DOHH2 (cell line): Measurements from ENCODE around the gene ATP13A2.

Experiments
- H3F3A ChIP-seq: fragments of 200-600 bp; sonication (generic), shearing (Covaris generic); 2 replicates; pipeline ENCODE4 v1.6.0; 2016; ENCODE audit warnings: antibody characterized with exemption, mild to moderate bottlenecking; ENCODE audit not compliant: control insufficient read depth, insufficient read depth
- H3K27ac ChIP-seq: fragments of 200-600 bp; sonication (generic); 2 replicates; pipeline ENCODE4 v1.5.1; 2014; ENCODE audit warnings: low read depth, mild to moderate bottlenecking, low read length, moderate library complexity
- H3K27me3 ChIP-seq: fragments of 200-600 bp; sonication (generic); 2 replicates; pipeline ENCODE4 v1.6.1; 2014; ENCODE audit warnings: mild to moderate bottlenecking, low read length, mixed read lengths; ENCODE audit not compliant: control insufficient read depth
- H3K36me3 ChIP-seq: fragments of 200-600 bp; sonication (generic); 2 replicates; pipeline ENCODE4 v1.6.1; 2014; ENCODE audit warnings: mild to moderate bottlenecking, low read length, moderate library complexity, mixed read lengths; ENCODE audit not compliant: control insufficient read depth
- H3K4me1 ChIP-seq: fragments of 200-600 bp; sonication (generic); 2 replicates; pipeline ENCODE4 v1.6.1; 2014; ENCODE audit warnings: mild to moderate bottlenecking, low read length, mixed read lengths; ENCODE audit not compliant: control insufficient read depth
- H3K4me2 ChIP-seq: fragments of 200-600 bp; sonication (generic); 2 replicates; pipeline ENCODE4 v1.6.0; 2014; ENCODE audit warnings: mild to moderate bottlenecking, low read length, moderate library complexity
- H3K4me3 ChIP-seq: fragments of 200-600 bp; sonication (generic); 2 replicates; pipeline ENCODE4 v1.5.1; 2014; ENCODE audit warnings: mild to moderate bottlenecking, low read length, mixed read lengths
- H3K79me2 ChIP-seq: fragments of 200-600 bp; sonication (generic); 2 replicates; pipeline ENCODE4 v1.6.1; 2014; ENCODE audit warnings: mild to moderate bottlenecking, low read length, mixed read lengths; ENCODE audit not compliant: control insufficient read depth
- H3K9me2 ChIP-seq: fragments of 200-600 bp; sonication (generic); replicated peaks from 2 replicates; pipeline ENCODE4 v1.6.1; 2014; ENCODE audit warnings: mild to moderate bottlenecking, low read length, mixed read lengths; ENCODE audit not compliant: control insufficient read depth
- H3K9me3 ChIP-seq: fragments of 200-600 bp; sonication (generic); 2 replicates; pipeline ENCODE4 v1.6.1; 2014; ENCODE audit warnings: antibody characterized with exemption, low read length, mixed read lengths; ENCODE audit not compliant: control insufficient read depth, insufficient read depth
- H4K20me1 ChIP-seq: fragments of 200-600 bp; sonication (generic); 2 replicates; pipeline ENCODE4 v1.6.0; 2014; ENCODE audit warnings: low read depth, mild to moderate bottlenecking, antibody characterized with exemption, low read length, moderate library complexity; ENCODE audit not compliant: control insufficient read depth, insufficient read depth
- EZH2phosphoT487 ChIP-seq: fragments of 200-600 bp; sonication (generic); IDR thresholded peaks from 2 replicates; pipeline ENCODE4 v1.6.1; 2017; ENCODE audit warnings: borderline replicate concordance, mild to moderate bottlenecking, antibody characterized with exemption, low read length, moderate library complexity, mixed read lengths
- TF ChIP-seq, protein P1 (sequence below): fragments of 200-600 bp; sonication (generic); IDR thresholded peaks from one replicate; pipeline ENCODE4 v1.5.1; 2014; ENCODE audit warnings: antibody characterized with exemption, mild to moderate bottlenecking, low read depth, low read length; ENCODE audit not compliant: poor library complexity, severe bottlenecking

Gene ATP13A2

DNA sequence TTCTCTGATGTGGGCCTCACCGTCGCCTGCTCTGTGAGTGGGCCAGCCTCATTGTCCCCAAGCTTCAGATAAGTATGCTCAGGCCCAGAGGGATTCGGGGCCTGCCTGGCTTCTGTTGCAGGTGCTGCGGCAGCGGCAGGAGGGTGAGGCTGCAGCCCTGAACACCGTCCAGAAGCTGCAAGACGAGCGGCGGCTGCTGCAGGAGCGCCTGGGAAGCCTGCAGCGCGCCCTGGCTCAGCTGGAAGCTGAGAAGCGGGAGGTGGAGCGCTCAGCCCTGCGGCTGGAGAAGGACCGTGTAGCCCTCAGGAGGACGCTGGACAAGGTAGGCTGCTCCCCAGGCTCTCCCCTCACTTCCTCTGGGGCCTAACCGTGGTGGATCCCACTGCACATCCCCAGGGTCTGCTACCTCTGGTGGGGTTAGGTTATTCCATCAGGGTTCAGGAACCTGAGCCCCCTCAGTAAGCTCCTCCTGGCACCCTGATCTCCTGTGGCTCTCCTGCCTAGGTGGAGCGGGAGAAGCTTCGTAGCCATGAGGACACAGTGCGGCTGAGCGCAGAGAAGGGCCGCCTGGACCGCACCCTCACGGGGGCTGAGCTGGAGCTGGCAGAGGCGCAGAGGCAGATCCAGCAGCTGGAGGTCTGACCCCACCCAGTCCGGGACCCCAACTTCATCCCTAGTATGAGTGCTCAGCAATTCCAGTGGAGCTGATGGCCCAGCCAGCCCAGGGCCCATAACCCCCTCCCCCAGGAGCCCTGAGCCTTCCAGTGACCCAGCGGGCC, 41.4 kb downstream of the ATP13A2 start:
- H4K20me1 ChIP-seq = no peaks in the 10 kb centered on the region
- no peaks in the 10 kb centered on the region for H3K36me3 ChIP-seq
- no peaks in the 10 kb centered on the region for H3K27me3 ChIP-seq
- H3K9me3 ChIP-seq = no peaks in the 10 kb centered on the region
- no peaks in the 10 kb centered on the region for H3K9me2 ChIP-seq
- no peak overlapping the region for H3K4me2 ChIP-seq
- H3F3A ChIP-seq = no peaks in the 10 kb centered on the region
- H3K4me1 ChIP-seq = no peaks in the 10 kb centered on the region
- H3K79me2 ChIP-seq = no peaks in the 10 kb centered on the region
- no peak overlapping the region for H3K27ac ChIP-seq
- TF ChIP-seq, protein P1, sequence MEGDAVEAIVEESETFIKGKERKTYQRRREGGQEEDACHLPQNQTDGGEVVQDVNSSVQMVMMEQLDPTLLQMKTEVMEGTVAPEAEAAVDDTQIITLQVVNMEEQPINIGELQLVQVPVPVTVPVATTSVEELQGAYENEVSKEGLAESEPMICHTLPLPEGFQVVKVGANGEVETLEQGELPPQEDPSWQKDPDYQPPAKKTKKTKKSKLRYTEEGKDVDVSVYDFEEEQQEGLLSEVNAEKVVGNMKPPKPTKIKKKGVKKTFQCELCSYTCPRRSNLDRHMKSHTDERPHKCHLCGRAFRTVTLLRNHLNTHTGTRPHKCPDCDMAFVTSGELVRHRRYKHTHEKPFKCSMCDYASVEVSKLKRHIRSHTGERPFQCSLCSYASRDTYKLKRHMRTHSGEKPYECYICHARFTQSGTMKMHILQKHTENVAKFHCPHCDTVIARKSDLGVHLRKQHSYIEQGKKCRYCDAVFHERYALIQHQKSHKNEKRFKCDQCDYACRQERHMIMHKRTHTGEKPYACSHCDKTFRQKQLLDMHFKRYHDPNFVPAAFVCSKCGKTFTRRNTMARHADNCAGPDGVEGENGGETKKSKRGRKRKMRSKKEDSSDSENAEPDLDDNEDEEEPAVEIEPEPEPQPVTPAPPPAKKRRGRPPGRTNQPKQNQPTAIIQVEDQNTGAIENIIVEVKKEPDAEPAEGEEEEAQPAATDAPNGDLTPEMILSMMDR = no peak
- TF ChIP-seq EZH2phosphoT487 = no peak
- H3K4me3 ChIP-seq = no peak overlapping the region

DNA sequence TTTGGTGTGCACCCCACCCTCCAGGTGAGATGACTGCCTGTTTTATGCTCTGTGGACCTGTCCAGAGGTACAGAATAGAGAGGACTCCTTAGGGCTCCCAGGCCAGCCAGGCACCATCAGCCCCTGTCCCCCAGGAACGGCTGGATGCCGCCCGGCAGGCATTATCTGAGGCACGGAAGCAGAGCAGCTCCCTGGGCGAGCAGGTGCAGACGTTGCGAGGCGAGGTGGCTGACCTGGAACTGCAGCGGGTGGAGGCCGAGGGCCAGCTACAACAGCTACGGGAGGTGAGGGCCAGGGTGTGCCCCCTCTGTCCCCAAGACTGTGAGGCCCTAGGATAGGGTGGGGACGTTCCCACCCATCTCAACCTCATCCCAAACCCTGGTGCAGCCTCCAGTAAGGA, 42.1 kb downstream of the ATP13A2 start:
- Histone ChIP-seq H3K27ac (no peak overlapping the region), H3K4me1 (no peaks in the 10 kb centered on the region), H3K79me2 (no peaks in the 10 kb centered on the region), H4K20me1 (no peaks in the 10 kb centered on the region), H3K9me2 (no peaks in the 10 kb centered on the region), H3K9me3 (no peaks in the 10 kb centered on the region), H3K36me3 (no peaks in the 10 kb centered on the region), H3F3A (no peaks in the 10 kb centered on the region), H3K4me2 (no peak overlapping the region), H3K4me3 (no peak overlapping the region), H3K27me3 (no peaks in the 10 kb centered on the region)
- TF ChIP-seq EZH2phosphoT487 = no peak
- TF ChIP-seq, protein P1 = no peak

DNA sequence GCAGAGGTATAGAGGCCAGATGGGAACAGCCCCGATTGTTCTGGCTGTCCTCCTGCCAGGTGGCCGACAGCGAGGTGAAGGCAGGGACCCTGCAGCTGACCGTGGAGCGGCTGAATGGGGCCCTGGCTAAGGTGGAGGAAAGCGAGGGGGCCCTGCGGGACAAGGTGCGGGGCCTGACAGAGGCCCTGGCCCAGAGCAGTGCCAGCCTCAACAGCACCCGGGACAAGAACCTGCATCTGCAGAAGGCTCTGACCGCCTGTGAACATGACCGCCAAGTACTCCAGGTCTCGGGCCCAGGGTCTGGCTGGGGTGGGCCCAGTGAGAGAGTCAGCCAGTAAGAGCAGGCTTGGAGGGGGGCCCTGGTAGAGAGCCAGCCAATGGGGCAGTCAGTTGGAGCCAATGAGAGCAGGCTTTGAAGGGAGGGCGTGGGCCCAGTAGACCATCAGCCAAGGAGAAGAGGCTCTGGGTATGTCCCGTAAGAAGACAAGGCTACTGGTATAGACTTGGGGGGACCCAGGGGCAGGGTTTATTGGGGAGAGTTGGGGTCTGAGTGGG, 42.6 kb downstream of the ATP13A2 start:
- TF ChIP-seq, protein P1 = no peak
- no peak for TF ChIP-seq EZH2phosphoT487
- H3K27me3 ChIP-seq = no peaks in the 10 kb centered on the region
- H3K79me2 ChIP-seq = no peaks in the 10 kb centered on the region
- no peak overlapping the region for H3K4me3 ChIP-seq
- H3K4me1 ChIP-seq = no peaks in the 10 kb centered on the region
- no peaks in the 10 kb centered on the region for H3F3A ChIP-seq
- no peaks in the 10 kb centered on the region for H3K9me2 ChIP-seq
- H3K36me3 ChIP-seq = no peaks in the 10 kb centered on the region
- H3K9me3 ChIP-seq = no peaks in the 10 kb centered on the region
- H3K27ac ChIP-seq = no peak overlapping the region
- no peaks in the 10 kb centered on the region for H4K20me1 ChIP-seq
- no peak overlapping the region for H3K4me2 ChIP-seq
